Type B pancreatic cell (in vitro differentiated cells): ENCODE measurements around the gene CAMK1. TPM values are rescaled to one million over a fixed set of nuclear protein-coding genes. Genes with fewer than 3 reads are reported as not detected.
A peak's percentile ranks its signal among the peaks of the same experiment; 100 is the strongest.

Source experiments
- DNase-seq: peaks from one replicate; pipeline ENCODE4 v3.0.0; 2021; ENCODE audit warnings: mixed read lengths; ENCODE audit not compliant: unreplicated experiment; ENCODE audit errors: extremely low spot score
- H3K27ac Mint-ChIP-seq: 2 replicates; pipeline ENCODE4 v1.8.0; 2021; ENCODE audit warnings: mild to moderate bottlenecking, mixed read lengths
- H3K27me3 Mint-ChIP-seq: 2 replicates; pipeline ENCODE4 v1.8.0; 2021; ENCODE audit warnings: mixed read lengths
- H3K36me3 Mint-ChIP-seq: 2 replicates; pipeline ENCODE4 v1.8.0; 2021; ENCODE audit warnings: mixed read lengths
- H3K4me1 Mint-ChIP-seq: one replicate; pipeline ENCODE4 v1.8.0; 2021; ENCODE audit warnings: mixed read lengths; ENCODE audit not compliant: unreplicated experiment
- H3K4me3 Mint-ChIP-seq: 2 replicates; pipeline ENCODE4 v1.8.0; 2021; ENCODE audit warnings: mild to moderate bottlenecking, mixed read lengths
- H3K9me3 Mint-ChIP-seq: 2 replicates; pipeline ENCODE4 v1.8.0; 2021; ENCODE audit warnings: mixed read lengths
- total RNA-seq: library from RNA; stranded (reverse); gene quantifications from 2 replicates; pipeline ENCODE4 v1.2.1, GENCODE V29; 2021; ENCODE audit warnings: low replicate concordance
- TF ChIP-seq, protein P1 (sequence below): fragments of 200-600 bp; sonication (generic); conservative IDR thresholded peaks from 2 replicates; pipeline ENCODE4 v1.5.0; 2021; ENCODE audit warnings: antibody characterized with exemption, mild to moderate bottlenecking

CAMK1 gene
- total RNA-seq, 1 donor from 2014 or later: 9.1 TPM

- Mint-ChIP-seq H3K36me3 (no peaks in the 10 kb centered on the region), H3K9me3 (no peaks in the 10 kb centered on the region), H3K4me3 (peak overlapping the region; percentile 78), H3K27ac (peak overlapping the region; percentile 70), H3K27me3 (no peaks in the 10 kb centered on the region), H3K4me1 (peaks cover 33% of the 10 kb centered on the region)
- TF ChIP-seq, protein P1, sequence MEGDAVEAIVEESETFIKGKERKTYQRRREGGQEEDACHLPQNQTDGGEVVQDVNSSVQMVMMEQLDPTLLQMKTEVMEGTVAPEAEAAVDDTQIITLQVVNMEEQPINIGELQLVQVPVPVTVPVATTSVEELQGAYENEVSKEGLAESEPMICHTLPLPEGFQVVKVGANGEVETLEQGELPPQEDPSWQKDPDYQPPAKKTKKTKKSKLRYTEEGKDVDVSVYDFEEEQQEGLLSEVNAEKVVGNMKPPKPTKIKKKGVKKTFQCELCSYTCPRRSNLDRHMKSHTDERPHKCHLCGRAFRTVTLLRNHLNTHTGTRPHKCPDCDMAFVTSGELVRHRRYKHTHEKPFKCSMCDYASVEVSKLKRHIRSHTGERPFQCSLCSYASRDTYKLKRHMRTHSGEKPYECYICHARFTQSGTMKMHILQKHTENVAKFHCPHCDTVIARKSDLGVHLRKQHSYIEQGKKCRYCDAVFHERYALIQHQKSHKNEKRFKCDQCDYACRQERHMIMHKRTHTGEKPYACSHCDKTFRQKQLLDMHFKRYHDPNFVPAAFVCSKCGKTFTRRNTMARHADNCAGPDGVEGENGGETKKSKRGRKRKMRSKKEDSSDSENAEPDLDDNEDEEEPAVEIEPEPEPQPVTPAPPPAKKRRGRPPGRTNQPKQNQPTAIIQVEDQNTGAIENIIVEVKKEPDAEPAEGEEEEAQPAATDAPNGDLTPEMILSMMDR: no peak
- no peak for DNase-seq
Observed at GRCh38 chr3:9810846-9811245, 41.1 kb upstream of the CAMK1 start.

- Mint-ChIP-seq H3K27ac (peak overlapping the region; percentile 70), H3K4me3 (peak overlapping the region; percentile 78), H3K9me3 (no peaks in the 10 kb centered on the region), H3K27me3 (no peaks in the 10 kb centered on the region), H3K4me1 (peaks cover 33% of the 10 kb centered on the region), H3K36me3 (no peaks in the 10 kb centered on the region)
- DNase-seq: no peak
- TF ChIP-seq, protein P1: no peak
Observed at GRCh38 chr3:9810433-9810770, 40.7 kb upstream of the CAMK1 start.

DNA sequence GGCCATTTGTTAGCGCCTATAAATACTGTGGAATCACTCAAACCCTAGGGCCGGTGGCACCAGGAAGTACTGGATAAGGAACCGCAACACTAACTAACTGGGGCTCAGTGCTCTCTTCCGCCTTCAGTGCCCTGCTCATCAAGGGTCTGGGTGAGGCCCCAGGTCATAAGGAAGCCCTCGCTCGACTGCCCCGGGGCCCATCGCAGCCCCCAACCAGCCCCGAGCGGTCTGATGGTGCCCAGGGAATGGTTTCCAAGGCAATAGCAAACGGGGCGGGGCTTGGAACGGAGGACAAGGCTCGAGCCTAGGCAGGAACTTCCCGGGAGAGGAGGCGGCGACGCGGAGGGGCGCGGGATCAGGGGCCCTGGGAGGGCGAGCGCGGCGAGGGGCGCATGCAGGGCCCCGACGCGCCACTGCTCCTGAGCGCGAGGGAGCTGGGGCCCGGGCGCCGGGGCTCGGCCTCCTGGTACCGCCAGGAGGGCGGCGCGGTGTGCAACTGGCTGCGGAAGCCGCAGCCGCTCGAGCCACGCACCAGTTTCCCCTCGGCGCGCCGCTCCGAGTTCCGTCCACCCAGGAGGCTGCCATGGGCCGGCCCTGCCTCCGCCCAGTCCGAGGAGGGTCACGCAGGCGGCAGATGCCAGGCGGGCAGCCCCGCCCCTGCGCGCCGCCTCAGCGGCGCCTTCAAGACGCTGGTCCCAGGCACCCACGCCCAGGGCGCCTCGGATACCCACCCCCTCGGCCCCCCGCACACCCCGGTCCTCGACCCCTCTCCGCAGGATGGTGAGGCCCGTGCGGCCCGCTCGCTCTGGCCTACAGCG, 40.1 kb upstream of the CAMK1 start, which contains the start of gene TTLL3:
Gene TTLL3, plus strand, starts transcription at position 648 of the 818 bp plus-strand sequence. CDS start 400 bp downstream, outside the sequence.
- Mint-ChIP-seq H3K4me3 (peak within 1 kb of the TSS; percentile 90), H3K27ac (peak within 1 kb of the TSS; percentile 88), H3K36me3 (no peaks in the 10 kb centered on the region), H3K4me1 (peaks cover 33% of the 10 kb centered on the region), H3K9me3 (no peaks in the 10 kb centered on the region), H3K27me3 (no peaks in the 10 kb centered on the region)
- DNase-seq: peak; percentile 80
- TF ChIP-seq, protein P1: peak; percentile 28

- Mint-ChIP-seq H3K27ac (peak overlapping the region; percentile 88), H3K9me3 (no peaks in the 10 kb centered on the region), H3K4me3 (peak overlapping the region; percentile 90), H3K4me1 (peaks cover 33% of the 10 kb centered on the region), H3K36me3 (peaks cover 5% of the 10 kb centered on the region), H3K27me3 (no peaks in the 10 kb centered on the region)
- TF ChIP-seq, protein P1: no peak
- DNase-seq: no peak
Observed at GRCh38 chr3:9809239-9809614, 39.5 kb upstream of the CAMK1 start.

DNA sequence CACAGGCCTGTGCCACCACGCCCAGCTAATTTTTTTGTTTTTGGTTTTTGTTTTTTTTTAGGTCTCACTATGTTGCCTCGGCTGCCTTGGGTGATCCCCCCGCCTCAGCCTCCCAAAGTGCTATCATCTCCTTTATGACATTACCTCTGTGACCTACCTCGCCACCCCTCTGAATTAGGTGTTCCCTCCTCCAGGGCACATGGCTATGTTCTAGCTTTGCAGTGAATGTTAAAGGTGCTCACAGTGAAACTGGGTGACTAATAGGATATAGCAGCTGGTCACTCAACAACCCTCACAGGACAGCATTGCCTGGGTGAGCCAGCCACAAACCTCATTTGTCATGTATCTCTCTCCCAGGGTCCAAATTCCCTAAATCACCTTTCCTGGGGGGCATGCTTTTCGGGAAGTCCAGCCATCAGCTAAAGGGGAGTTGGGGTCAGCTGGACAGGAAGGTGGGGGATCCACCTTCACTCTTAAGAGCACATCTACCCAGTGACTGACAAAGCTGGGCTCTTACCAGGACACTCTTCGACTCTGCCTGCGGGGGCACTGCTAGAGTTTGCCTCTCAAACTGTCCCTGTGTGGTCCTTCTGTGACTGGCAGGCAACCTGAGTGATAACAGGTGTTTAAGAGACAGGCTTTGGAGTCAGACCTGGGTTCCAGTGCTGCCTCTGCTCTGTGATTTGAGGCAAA, 38.7 kb upstream of the CAMK1 start:
- H3K27me3 Mint-ChIP-seq: no peaks in the 10 kb centered on the region
- no peak for DNase-seq
- H3K4me1 Mint-ChIP-seq: peaks cover 33% of the 10 kb centered on the region
- no peaks in the 10 kb centered on the region for H3K9me3 Mint-ChIP-seq
- TF ChIP-seq, protein P1: peak; percentile 50
- peaks cover 9% of the 10 kb centered on the region for H3K36me3 Mint-ChIP-seq
- H3K27ac Mint-ChIP-seq: peak overlapping the region; percentile 88
- H3K4me3 Mint-ChIP-seq: peak overlapping the region; percentile 90
